ENCODE measurements around the gene ARSA.

ARSA gene

GRCh38 chr22:50576806-50577696 is 50.9 kb downstream of the ARSA start:
- Histone ChIP-seq H3K4me3 (ENCODE audit: extremely low read depth, insufficient read depth, low read length, poor library complexity, severe bottlenecking) (no peak overlapping the region), H3K36me3 (ENCODE audit: control insufficient read depth, insufficient read depth, low read length) (peaks cover 60% of the 10 kb centered on the region)
- WGBS, 2 experiments (ENCODE audit: insufficient coverage in 2 of 2), result 97 to 98% methylated on average over 16 to 17 of the region's 18 CpGs

GRCh38 chr22:50576070-50576469 is 51.9 kb downstream of the ARSA start:
- Histone ChIP-seq H3K36me3 (ENCODE audit: control insufficient read depth, insufficient read depth, low read length) (peaks cover 62% of the 10 kb centered on the region), H3K4me3 (ENCODE audit: extremely low read depth, insufficient read depth, low read length, poor library complexity, severe bottlenecking) (no peak overlapping the region), H3K9me3 (ENCODE audit: control insufficient read depth, low read length) (no peaks in the 10 kb centered on the region), H3K4me1 (ENCODE audit: control insufficient read depth, insufficient read depth, low read length, poor library complexity, severe bottlenecking) (no peaks in the 10 kb centered on the region), H3K27ac (ENCODE audit: low read depth, low read length, severe bottlenecking) (no peak overlapping the region)
- WGBS, 2 experiments (ENCODE audit: insufficient coverage in 2 of 2), result 72 to 96% methylated on average over 3 of the region's 5 CpGs

More at GRCh38 chr22:50576806-50577696, 50.9 kb downstream of the ARSA start:
- Histone ChIP-seq H3K4me1 (ENCODE audit: control insufficient read depth, insufficient read depth, low read length, poor library complexity, severe bottlenecking) (peaks cover 6% of the 10 kb centered on the region), H3K9me3 (ENCODE audit: control insufficient read depth, low read length) (no peaks in the 10 kb centered on the region), H3K27ac (ENCODE audit: low read depth, low read length, severe bottlenecking) (no peak overlapping the region)

GRCh38 chr22:50575426-50575941 is 52.5 kb downstream of the ARSA start:
- H3K4me1 ChIP-seq (ENCODE audit: control insufficient read depth, insufficient read depth, low read length, poor library complexity, severe bottlenecking), result no peaks in the 10 kb centered on the region
- WGBS, 2 experiments (ENCODE audit: insufficient coverage in 2 of 2), result 94 to 97% methylated on average over 7 to 8 of the region's 8 CpGs
- H3K36me3 ChIP-seq (ENCODE audit: control insufficient read depth, insufficient read depth, low read length), result peaks cover 63% of the 10 kb centered on the region
- H3K27ac ChIP-seq (ENCODE audit: low read depth, low read length, severe bottlenecking), result no peak overlapping the region
- no peaks in the 10 kb centered on the region for H3K9me3 ChIP-seq (ENCODE audit: control insufficient read depth, low read length)
- H3K4me3 ChIP-seq (ENCODE audit: extremely low read depth, insufficient read depth, low read length, poor library complexity, severe bottlenecking), result no peak overlapping the region

Measured in mesodermal cell (in vitro differentiated cells).